GM19351 (cell line): ENCODE measurements around the gene CRY2.
A peak's percentile ranks its signal among the peaks of the same experiment; 100 is the strongest.

Experiments
- ATAC-seq: cut with Tn5 transposase; IDR thresholded peaks from one replicate; pipeline ENCODE4 v1.9.1; 2021; ENCODE audit warnings: mild to moderate bottlenecking, moderate library complexity; ENCODE audit not compliant: unreplicated experiment

CRY2 gene

DNA sequence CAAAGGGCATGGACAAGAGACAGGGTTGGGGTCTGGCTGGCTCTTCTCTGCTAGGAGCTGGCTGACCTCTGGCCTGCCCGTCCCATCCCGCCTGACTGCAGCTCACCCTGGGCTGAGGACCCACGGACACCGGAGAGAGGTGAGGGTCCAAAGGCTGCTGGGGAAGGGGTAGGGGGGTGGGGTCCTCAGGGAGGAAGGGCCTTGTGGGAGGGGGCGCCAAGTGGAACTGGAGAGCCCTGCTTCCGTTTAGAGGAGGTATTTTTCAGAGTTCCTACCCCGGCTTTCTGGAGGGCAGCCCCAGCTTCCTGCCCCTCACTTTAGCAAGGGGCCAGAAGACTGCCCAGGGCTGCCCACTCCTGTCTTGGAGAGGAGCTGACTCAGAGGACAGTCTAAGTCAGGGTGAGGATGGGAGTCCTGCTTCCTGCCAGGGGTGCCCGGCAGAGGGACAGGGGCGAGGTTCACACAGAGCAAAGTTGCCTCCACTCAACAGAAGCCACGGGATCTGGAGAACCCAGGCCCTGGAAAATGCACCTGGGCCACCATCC lies 82.3 kb downstream of the CRY2 start:
- ATAC-seq = peak; percentile 8

DNA sequence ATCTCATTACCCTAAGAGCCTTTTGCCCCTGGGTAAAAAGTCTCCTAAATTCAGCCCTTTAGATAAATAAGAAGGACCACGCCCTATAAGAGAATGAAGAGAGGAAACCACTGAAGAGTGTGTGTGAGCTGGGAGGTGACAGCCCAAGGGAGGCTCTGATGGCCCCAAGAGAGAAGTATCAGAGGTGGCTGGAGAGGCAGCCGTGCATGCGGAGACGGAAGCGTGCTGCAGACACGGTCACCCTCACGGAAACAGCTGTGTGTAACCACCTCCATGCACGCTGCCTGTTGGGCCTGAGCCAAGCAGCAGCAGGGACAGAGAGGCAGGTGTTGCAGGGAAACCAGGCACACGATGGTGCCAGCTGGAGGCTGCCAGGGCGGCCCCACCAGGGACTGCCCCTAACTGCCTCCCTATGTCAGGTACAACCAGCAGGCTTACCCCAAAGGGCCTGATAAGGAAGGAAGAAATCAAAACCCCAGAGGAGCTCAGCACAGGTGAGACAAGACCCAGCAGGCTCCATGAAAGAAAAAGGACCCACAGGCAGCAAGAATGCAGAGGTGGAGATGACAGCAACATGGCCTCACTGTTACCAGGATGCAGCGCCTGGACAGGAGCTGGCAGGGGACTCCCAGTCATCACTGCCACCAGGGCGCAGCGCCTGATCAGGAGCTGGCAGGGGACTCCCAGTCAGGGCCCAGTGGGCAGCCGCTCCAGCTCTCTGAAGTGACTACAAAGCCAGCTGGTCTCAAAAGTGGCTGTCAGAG lies 82.9 kb downstream of the CRY2 start:
- peak; percentile 97 for ATAC-seq

DNA sequence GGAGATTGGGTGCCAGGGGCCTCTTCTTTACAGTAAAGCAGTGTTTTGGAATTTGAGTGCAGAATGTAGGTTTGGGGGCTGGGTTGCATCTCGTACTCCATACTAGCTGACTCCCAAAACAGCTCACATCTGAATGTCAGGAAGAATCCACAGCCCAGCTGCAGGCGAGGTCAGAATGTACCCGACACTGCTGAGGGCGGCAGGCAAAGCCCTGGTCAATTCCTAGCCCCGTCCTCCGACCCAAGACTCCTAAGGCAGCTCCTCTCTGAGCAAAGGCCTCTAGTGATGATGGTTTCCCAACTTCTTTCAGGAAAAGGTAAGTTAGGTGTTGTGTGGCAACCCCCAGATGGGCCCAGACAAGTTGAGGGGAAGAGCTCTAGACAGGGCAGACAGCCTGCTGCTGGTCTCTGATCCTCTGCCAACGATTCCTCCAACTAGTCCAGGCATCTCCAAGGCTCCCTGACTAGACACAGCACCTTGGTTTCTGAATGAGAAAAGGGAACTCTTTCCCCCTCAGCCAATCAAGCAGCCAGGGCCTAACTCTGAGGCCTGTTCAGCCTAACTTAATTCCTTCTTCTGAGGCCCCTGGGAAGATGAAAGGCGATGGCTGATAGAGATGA lies 83.8 kb downstream of the CRY2 start:
- no peak for ATAC-seq

DNA sequence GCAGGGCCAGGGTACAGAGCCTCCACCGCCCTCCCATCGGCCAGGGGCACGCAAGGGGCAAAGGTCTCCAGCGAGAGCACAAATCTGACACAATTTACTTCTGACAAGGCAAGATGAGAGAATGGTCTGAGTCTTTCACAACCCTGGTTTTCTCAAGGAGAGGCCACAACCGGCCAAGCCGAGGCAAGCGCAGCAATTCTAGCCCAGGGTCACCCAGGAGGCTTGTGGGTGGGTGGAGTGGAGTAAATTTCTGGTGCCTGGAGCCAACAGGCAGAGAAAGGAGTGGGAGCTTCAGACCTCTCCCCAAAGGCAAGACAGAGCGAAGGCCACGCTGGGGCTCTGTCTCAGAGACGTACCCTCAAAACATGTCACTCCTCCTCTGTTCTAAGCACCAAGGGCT lies 84.5 kb downstream of the CRY2 start:
- no peak for ATAC-seq

DNA sequence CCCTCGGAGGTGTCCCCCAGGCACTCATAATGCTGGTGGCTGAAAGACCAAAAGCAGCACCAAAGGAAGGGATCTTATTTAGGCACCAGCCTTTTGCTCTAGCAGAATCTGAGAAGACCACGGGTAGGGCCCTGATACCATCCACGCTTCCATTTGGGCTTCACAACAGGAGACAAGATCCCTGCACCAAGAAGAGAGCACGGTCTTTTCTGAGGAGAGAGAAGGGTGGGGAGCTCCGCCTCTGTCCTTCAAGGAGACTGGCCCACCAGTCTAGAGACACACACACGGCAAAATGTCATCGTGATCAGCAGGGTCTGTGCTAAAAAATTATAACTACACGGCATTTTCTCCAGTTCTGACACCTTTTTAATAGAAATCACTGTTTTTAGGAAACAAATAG lies 84.9 kb downstream of the CRY2 start:
- no peak for ATAC-seq
